ENCODE measurements around the gene AQP12A. TPM values are rescaled to one million over a fixed set of nuclear protein-coding genes. Genes with fewer than 3 reads are reported as not detected.

AQP12A gene
- total and polyA plus RNA-seq, 7 donors, result 3.0 to 7.4 TPM; not detected in 5

GRCh38 chr2:240702640-240703011 is 11.0 kb downstream of the AQP12A start:
- H3K36me3 ChIP-seq, result no peaks in the 10 kb centered on the region
- no peak overlapping the region for H3K4me3 ChIP-seq
- no peak for TF ChIP-seq CTCF (IDR thresholded peaks at IDR 0.05)
- TF ChIP-seq POLR2AphosphoS5 (IDR thresholded peaks at IDR 0.05), result no peak
- no peak for TF ChIP-seq POLR2A (IDR thresholded peaks at IDR 0.05)
- no peak for TF ChIP-seq EP300 (IDR thresholded peaks at IDR 0.05)
- intact Hi-C loops (cut with DNase I), result no loop called here
- 78 to 88% methylated on average over 9 of the region's 9 CpGs for WGBS, 2 donors
- H3K27me3 ChIP-seq, result peaks cover 0 to 33% (median 12%) of the 10 kb centered on the region in 3 donors
- no peaks in the 10 kb centered on the region for H3K4me1 ChIP-seq
- H3K27ac ChIP-seq, result no peak overlapping the region
- H3K9me3 ChIP-seq, result no peaks in the 10 kb centered on the region
- DNase-seq, result no peak

- H3K4me3 ChIP-seq, result no peak overlapping the region
- peaks cover 0 to 37% (median 12%) of the 10 kb centered on the region in 3 donors for H3K27me3 ChIP-seq
- H3K36me3 ChIP-seq, result no peaks in the 10 kb centered on the region
- H3K27ac ChIP-seq, result no peak overlapping the region
- DNase-seq, result no peak
- no peaks in the 10 kb centered on the region for H3K4me1 ChIP-seq
- intact Hi-C loops (cut with DNase I), result no loop called here
- 52 to 78% methylated on average over 18 of the region's 18 CpGs for WGBS, 2 donors
- H3K9me3 ChIP-seq, result no peaks in the 10 kb centered on the region
- no peak for TF ChIP-seq POLR2AphosphoS5 (IDR thresholded peaks at IDR 0.05)
These were observed 12.0 kb downstream of the AQP12A start for GRCh38 chr2:240703417-240704341.

- H3K27me3 ChIP-seq, result peaks cover 0 to 34% (median 12%) of the 10 kb centered on the region in 3 donors
- intact Hi-C loops (cut with DNase I), result no loop called here
- no peak for DNase-seq
- H3K9me3 ChIP-seq, result no peaks in the 10 kb centered on the region
- TF ChIP-seq POLR2A (IDR thresholded peaks at IDR 0.05), result no peak
- TF ChIP-seq POLR2AphosphoS5 (IDR thresholded peaks at IDR 0.05), result no peak
- no peak for TF ChIP-seq EP300 (IDR thresholded peaks at IDR 0.05)
- no peak for TF ChIP-seq CTCF (IDR thresholded peaks at IDR 0.05)
- no peaks in the 10 kb centered on the region for H3K4me1 ChIP-seq
- no peak overlapping the region for H3K27ac ChIP-seq
- no peak overlapping the region for H3K4me3 ChIP-seq
- no peaks in the 10 kb centered on the region for H3K36me3 ChIP-seq
- WGBS, 2 donors, result 61 to 62% methylated on average over 19 of the region's 19 CpGs
These were observed 13.0 kb downstream of the AQP12A start for GRCh38 chr2:240704651-240705050.

- H3K4me1 ChIP-seq, result no peaks in the 10 kb centered on the region
- no peak for DNase-seq
- no peaks in the 10 kb centered on the region for H3K36me3 ChIP-seq
- peaks cover 0 to 31% (median 12%) of the 10 kb centered on the region in 3 donors for H3K27me3 ChIP-seq
- intact Hi-C loops (cut with DNase I), result no loop called here
- H3K9me3 ChIP-seq, result no peaks in the 10 kb centered on the region
- no peak overlapping the region for H3K27ac ChIP-seq
- TF ChIP-seq EP300 (IDR thresholded peaks at IDR 0.05), result no peak
- TF ChIP-seq POLR2AphosphoS5 (IDR thresholded peaks at IDR 0.05), result no peak
- no peak for TF ChIP-seq CTCF (IDR thresholded peaks at IDR 0.05)
- TF ChIP-seq POLR2A (IDR thresholded peaks at IDR 0.05), result no peak
- H3K4me3 ChIP-seq, result no peak overlapping the region
- 51 to 80% methylated on average over 12 of the region's 12 CpGs for WGBS, 2 donors
These were observed 13.6 kb downstream of the AQP12A start for GRCh38 chr2:240705204-240705791.

GRCh38 chr2:240707043-240707756 is 15.5 kb downstream of the AQP12A start:
- intact Hi-C loops (cut with DNase I), result no loop called here
- Histone ChIP-seq H3K27me3 (peaks cover 0 to 23% (median 12%) of the 10 kb centered on the region in 3 donors), H3K36me3 (no peaks in the 10 kb centered on the region), H3K4me3 (no peak overlapping the region), H3K4me1 (no peaks in the 10 kb centered on the region), H3K9me3 (no peaks in the 10 kb centered on the region), H3K27ac (no peak overlapping the region)
- no peak for TF ChIP-seq CTCF (IDR thresholded peaks at IDR 0.05)
- TF ChIP-seq EP300 (IDR thresholded peaks at IDR 0.05), result no peak
- TF ChIP-seq POLR2AphosphoS5 (IDR thresholded peaks at IDR 0.05), result no peak
- no peak for TF ChIP-seq POLR2A (IDR thresholded peaks at IDR 0.05)
- WGBS, 2 donors, result 69 to 71% methylated on average over 15 of the region's 15 CpGs
- no peak for DNase-seq

Data from sigmoid colon (tissue), 7 donors.